ENCODE data around the gene TGM2.

TGM2 gene

GRCh38 chr20:38158701-38159351, 6.2 kb downstream of the TGM2 start:
- DNase-seq, result no peak

- DNase-seq, result no peak
These were observed 7.2 kb downstream of the TGM2 start for GRCh38 chr20:38157635-38158495.

GRCh38 chr20:38156888-38157634, 8.0 kb downstream of the TGM2 start:
- no peak for DNase-seq

GRCh38 chr20:38156280-38156679, 8.8 kb downstream of the TGM2 start:
- DNase-seq, result no peak

- DNase-seq, result no peak
These were observed 9.3 kb downstream of the TGM2 start for GRCh38 chr20:38155811-38156210.

- DNase-seq, result no peak
These were observed 11.7 kb downstream of the TGM2 start for GRCh38 chr20:38153401-38153800.

- no peak for DNase-seq
These were observed 12.3 kb downstream of the TGM2 start for GRCh38 chr20:38152621-38153221.

GRCh38 chr20:38152175-38152620, 12.9 kb downstream of the TGM2 start:
- no peak for DNase-seq

GRCh38 chr20:38151455-38151854, 13.6 kb downstream of the TGM2 start:
- DNase-seq, result no peak

GRCh38 chr20:38150335-38151170, 14.5 kb downstream of the TGM2 start:
- no peak for DNase-seq

GRCh38 chr20:38148328-38149102, 16.6 kb downstream of the TGM2 start:
- DNase-seq, result no peak

- no peak for DNase-seq
These were observed 17.3 kb downstream of the TGM2 start for GRCh38 chr20:38147751-38148150.

- no peak for DNase-seq
These were observed 17.9 kb downstream of the TGM2 start for GRCh38 chr20:38147163-38147562.

GRCh38 chr20:38146628-38147027, 18.4 kb downstream of the TGM2 start:
- no peak for DNase-seq

GRCh38 chr20:38146156-38146555, 18.9 kb downstream of the TGM2 start:
- DNase-seq, result no peak

GRCh38 chr20:38145729-38146075, 19.4 kb downstream of the TGM2 start:
- no peak for DNase-seq

GRCh38 chr20:38144974-38145728, 19.9 kb downstream of the TGM2 start:
- DNase-seq, result no peak

GRCh38 chr20:38144598-38144973, 20.5 kb downstream of the TGM2 start:
- DNase-seq, result no peak

GRCh38 chr20:38143646-38144554, 21.2 kb downstream of the TGM2 start:
- DNase-seq, result no peak

- DNase-seq, result no peak
These were observed 21.8 kb downstream of the TGM2 start for GRCh38 chr20:38143238-38143645.
